HCT116 (cell line): ENCODE measurements around the gene UBA6. TPM values are rescaled to one million over a fixed set of nuclear protein-coding genes. Genes with fewer than 3 reads are reported as not detected.

Experiments used
- ATAC-seq: fragments of 200-7000 bp; cut with Tn5 transposase; 2 replicates; pipeline ENCODE4 v1.9.1; 2020; ENCODE audit warnings: mild to moderate bottlenecking, moderate library complexity
- BruUV-seq: library from RNA; stranded (reverse); fragments of 400-500 nt; replicated peaks from 2 replicates; lab custom pipeline; 2021; lab: Mats Ljungman, UMichigan
- CTCF ChIA-PET: fragments of 300-600 bp; sonication (Branson Sonifier 250); formaldehyde crosslinking; loops from one replicate; lab custom pipeline; 2021; ENCODE audit warnings: antibody characterized with exemption; lab: Charles Lee
- POLR2A ChIA-PET: fragments of 300-600, 350-600 bp; sonication (Branson Sonifier 250); formaldehyde crosslinking; loops from one replicate; lab custom pipeline; 2021; ENCODE audit warnings: antibody characterized with exemption; lab: Charles Lee
- RAD21 ChIA-PET, 2 experiments: fragments of 300-600 bp; sonication (Branson Sonifier 250); formaldehyde crosslinking; loops; one replicate each; lab custom pipeline; 2023; ENCODE audit warnings: low total read pairs in 2 of 2; ENCODE audit not compliant: uncharacterized antibody in 2 of 2, unreplicated experiment in 2 of 2, low non-redundant PET in 1 of 2; lab: Charles Lee
- DNase-seq: peaks from one replicate; pipeline ENCODE4 v3.0.0-alpha.2; 2010; ENCODE audit warnings: low read depth, low spot score
- H2AFZ ChIP-seq: fragments of 200-600 bp; shearing (Covaris generic), sonication (generic); 2 replicates; pipeline ENCODE4 v1.6.1; 2017; ENCODE audit warnings: low read depth, mixed run types, mixed read lengths, antibody characterized with exemption, low read length; ENCODE audit not compliant: poor library complexity, severe bottlenecking
- H3K27ac ChIP-seq: 2 replicates; pipeline ENCODE4 v1.5.1; 2012; ENCODE audit warnings: low read depth, low read length
- H3K27me3 ChIP-seq: fragments of 200-600 bp; sonication (generic); 2 replicates; pipeline ENCODE4 v1.6.1; 2016; ENCODE audit warnings: mixed run types, low read length, mixed read lengths; ENCODE audit not compliant: insufficient read depth
- H3K36me3 ChIP-seq, 2 experiments: fragments of 200-500 bp in 1 of 2; fragments of 200-600 bp in 1 of 2; sonication (Bioruptor generic) in 1 of 2; sonication (generic) in 1 of 2; 2 replicates each; pipeline versions ENCODE4 v1.5.1 to v1.6.1; 2014 to 2016; ENCODE audit warnings: low read length in 2 of 2, inconsistent platforms in 1 of 2, mixed read lengths in 1 of 2, mixed run types in 1 of 2; ENCODE audit not compliant: insufficient read depth in 2 of 2, control insufficient read depth in 1 of 2
- H3K4me1 ChIP-seq, 2 experiments: fragments of 200-600 bp in 1 of 2; sonication (generic) in 1 of 2; 2 replicates each; pipeline versions ENCODE4 v1.5.1 to v1.6.1; 2012 to 2017; ENCODE audit warnings: low read length in 2 of 2, inconsistent platforms in 1 of 2, mild to moderate bottlenecking in 1 of 2, mixed read lengths in 1 of 2, mixed run types in 1 of 2, moderate library complexity in 1 of 2; ENCODE audit not compliant: insufficient read depth in 2 of 2, control insufficient read depth in 1 of 2
- H3K4me2 ChIP-seq: fragments of 200-600 bp; sonication (generic); 2 replicates; pipeline ENCODE4 v1.6.1; 2017; ENCODE audit warnings: mixed run types, low read length, mixed read lengths
- H3K4me3 ChIP-seq, 2 experiments: fragments of 200-600 bp in 1 of 2; sonication (generic) in 1 of 2; replicated peaks in 1 of 2; 2 replicates each; pipeline ENCODE4 v1.5.1; 2011 to 2016; ENCODE audit warnings: low read length in 2 of 2, control low read depth in 1 of 2, low read depth in 1 of 2, mild to moderate bottlenecking in 1 of 2, mixed read lengths in 1 of 2, mixed run types in 1 of 2
- H3K79me2 ChIP-seq: fragments of 200-600 bp; sonication (generic); 2 replicates; pipeline ENCODE4 v1.6.1; 2017; ENCODE audit warnings: mild to moderate bottlenecking, mixed run types, low read length, moderate library complexity, mixed read lengths; ENCODE audit not compliant: insufficient read depth
- H3K9ac ChIP-seq: fragments of 200-600 bp; sonication (generic); 2 replicates; pipeline ENCODE4 v1.6.1; 2016; ENCODE audit warnings: low read length, mixed read lengths
- H3K9me2 ChIP-seq: fragments of 200-600 bp; sonication (generic), shearing (Covaris generic); 2 replicates; pipeline ENCODE4 v1.6.1; 2017; ENCODE audit warnings: mixed run types, mild to moderate bottlenecking, moderate library complexity; ENCODE audit not compliant: insufficient read depth
- H3K9me3 ChIP-seq, 2 experiments: fragments of 200-500 bp in 1 of 2; fragments of 200-600 bp in 1 of 2; sonication (Bioruptor generic) in 1 of 2; sonication (generic) in 1 of 2; 2 replicates each; pipeline ENCODE4 v1.6.1; 2014 to 2017; ENCODE audit warnings: low read length in 2 of 2, mixed read lengths in 2 of 2, inconsistent platforms in 1 of 2, low read depth in 1 of 2, mild to moderate bottlenecking in 1 of 2, mixed run types in 1 of 2, moderate library complexity in 1 of 2; ENCODE audit not compliant: control insufficient read depth in 1 of 2, insufficient read depth in 1 of 2
- H4K20me1 ChIP-seq: fragments of 200-600 bp; sonication (generic), shearing (Covaris generic); 2 replicates; pipeline ENCODE4 v1.6.1; 2017; ENCODE audit warnings: mixed run types, mild to moderate bottlenecking, moderate library complexity; ENCODE audit not compliant: insufficient read depth
- CBX3 ChIP-seq: IDR thresholded peaks from 2 replicates; pipeline ENCODE4 v1.6.1; 2012; ENCODE audit warnings: low read depth
- CEBPB ChIP-seq: IDR thresholded peaks from 2 replicates; pipeline ENCODE4 v1.6.1; 2012; ENCODE audit warnings: low read depth
- EGR1 ChIP-seq: IDR thresholded peaks from 2 replicates; pipeline ENCODE4 v1.6.1; 2012; ENCODE audit warnings: low read depth
- EZH2 ChIP-seq: fragments of 200-600 bp; sonication (generic); IDR thresholded peaks from 2 replicates; pipeline ENCODE4 v1.6.1; 2017; ENCODE audit warnings: antibody characterized with exemption, mixed run types
- FOSL1 ChIP-seq: IDR thresholded peaks from 2 replicates; pipeline ENCODE4 v1.6.1; 2012; ENCODE audit warnings: low read depth
- POLR2A ChIP-seq: IDR thresholded peaks from 2 replicates; pipeline ENCODE4 v1.7.0; 2011; ENCODE audit warnings: borderline replicate concordance; ENCODE audit not compliant: insufficient read depth, insufficient read length; ENCODE audit errors: extremely low read depth
- SIN3A ChIP-seq: IDR thresholded peaks from 2 replicates; pipeline ENCODE4 v1.6.1; 2012; ENCODE audit warnings: low read depth
- SP1 ChIP-seq: IDR thresholded peaks from 2 replicates; pipeline ENCODE4 v1.6.1; 2012; ENCODE audit warnings: low read depth
- SRF ChIP-seq: IDR thresholded peaks from 2 replicates; pipeline ENCODE4 v1.6.1; 2012; ENCODE audit warnings: low read depth
- TCF7L2 ChIP-seq: IDR thresholded peaks from 2 replicates; pipeline ENCODE4 v1.7.0; 2011; ENCODE audit warnings: borderline replicate concordance, inconsistent platforms; ENCODE audit not compliant: insufficient read depth, insufficient read length; ENCODE audit errors: extremely low read depth
- YY1 ChIP-seq: IDR thresholded peaks from 2 replicates; pipeline ENCODE4 v1.6.1; 2011; ENCODE audit warnings: low read length, low read depth, moderate library complexity, mild to moderate bottlenecking; ENCODE audit not compliant: insufficient replicate concordance; ENCODE audit errors: extremely low read depth
- ZFX ChIP-seq: fragments of 450-650 bp; IDR thresholded peaks from 2 replicates; pipeline ENCODE4 v1.6.1; 2017
- ZNF274 ChIP-seq: fragments of 200-500 bp; sonication (Bioruptor generic); IDR thresholded peaks from 2 replicates; pipeline ENCODE4 v1.6.1; 2014; ENCODE audit warnings: mild to moderate bottlenecking, low read depth, low read length, inconsistent platforms
- intact Hi-C: fragments of 100-400 bp; cut with micrococcal nuclease; formaldehyde crosslinking; loops from 2 replicates; pipeline ENCODE4 v1.10.0; 2022
- total RNA-seq: library from RNA; stranded (reverse); gene quantifications from one replicate; pipeline ENCODE4 v1.2.1, GENCODE V29; 2021; ENCODE audit not compliant: unreplicated experiment
- TF ChIP-seq, protein P1 (sequence below): IDR thresholded peaks from 2 replicates; pipeline ENCODE4 v1.6.1; 2012
- TF ChIP-seq, protein P2 (sequence below): IDR thresholded peaks from 2 replicates; pipeline ENCODE4 v1.6.1; 2012; ENCODE audit warnings: low read depth
- TF ChIP-seq, protein P3 (sequence below): IDR thresholded peaks from 2 replicates; pipeline ENCODE4 v1.6.1; 2012
- TF ChIP-seq, protein P4 (sequence below), 3 experiments: fragments of 200-600 bp in 1 of 3; sonication (generic) in 1 of 3; IDR thresholded peaks in 2 of 3; conservative IDR thresholded peaks in 1 of 3; 2 replicates each; pipeline ENCODE4 v1.5.1; 2012 to 2017; ENCODE audit warnings: low read depth in 2 of 3, low read length in 2 of 3, antibody characterized with exemption in 1 of 3, borderline replicate concordance in 1 of 3, control low read depth in 1 of 3, mild to moderate bottlenecking in 1 of 3, mixed read lengths in 1 of 3, mixed run types in 1 of 3, moderate library complexity in 1 of 3; ENCODE audit not compliant: insufficient read depth in 1 of 3

Gene UBA6
- total RNA-seq, 1 experiment from 2014 or later = 98.9 TPM

DNA sequence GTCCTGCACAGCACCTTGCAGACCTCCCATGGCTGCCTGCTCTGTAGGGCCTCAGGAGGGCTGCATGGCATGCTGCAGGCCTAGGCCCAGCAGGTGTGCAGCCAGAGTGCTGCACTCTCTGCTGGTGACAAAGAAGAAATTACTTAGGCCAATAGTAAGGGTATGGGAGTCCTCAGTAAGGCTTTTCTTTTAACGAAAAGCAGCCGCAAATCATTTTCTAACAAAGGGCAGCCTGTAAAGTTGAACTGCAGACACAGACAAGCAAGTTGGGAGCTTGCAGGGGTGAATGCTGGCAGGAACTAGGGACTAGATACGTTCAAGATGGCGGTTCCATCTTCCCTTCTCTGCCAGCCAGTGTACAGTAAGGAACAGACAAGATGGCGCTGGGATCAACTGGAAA lies 22.4 kb upstream of the UBA6 start:
- DNase-seq (no peak), ATAC-seq (no peak)
- H3K4me2 ChIP-seq = no peak overlapping the region; the same call in 1 of the 2 replicates
- H3K27ac ChIP-seq = no peak overlapping the region
- H3K4me3 ChIP-seq = no peak overlapping the region
- H4K20me1 ChIP-seq = no peaks in the 10 kb centered on the region
- H3K9ac ChIP-seq = no peak overlapping the region
- no peaks in the 10 kb centered on the region for H3K27me3 ChIP-seq
- H3K79me2 ChIP-seq = no peaks in the 10 kb centered on the region
- intact Hi-C loops = no loop called here
- H3K9me3 ChIP-seq = no peaks in the 10 kb centered on the region; a peak in 1 of 4 replicates
- H2AFZ ChIP-seq = no peak overlapping the region
- POLR2A ChIA-PET = no interaction called here
- TF ChIP-seq EGR1 (no peak), SRF (no peak), SP1 (no peak), ZFX (no peak), TCF7L2 (no peak), POLR2A (no peak), CBX3 (no peak), CEBPB (no peak), ZNF274 (no peak), YY1 (no peak), EZH2 (no peak), SIN3A (no peak), FOSL1 (no peak)
- TF ChIP-seq, protein P1, sequence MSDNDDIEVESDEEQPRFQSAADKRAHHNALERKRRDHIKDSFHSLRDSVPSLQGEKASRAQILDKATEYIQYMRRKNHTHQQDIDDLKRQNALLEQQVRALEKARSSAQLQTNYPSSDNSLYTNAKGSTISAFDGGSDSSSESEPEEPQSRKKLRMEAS = no peak
- TF ChIP-seq, protein P2, sequence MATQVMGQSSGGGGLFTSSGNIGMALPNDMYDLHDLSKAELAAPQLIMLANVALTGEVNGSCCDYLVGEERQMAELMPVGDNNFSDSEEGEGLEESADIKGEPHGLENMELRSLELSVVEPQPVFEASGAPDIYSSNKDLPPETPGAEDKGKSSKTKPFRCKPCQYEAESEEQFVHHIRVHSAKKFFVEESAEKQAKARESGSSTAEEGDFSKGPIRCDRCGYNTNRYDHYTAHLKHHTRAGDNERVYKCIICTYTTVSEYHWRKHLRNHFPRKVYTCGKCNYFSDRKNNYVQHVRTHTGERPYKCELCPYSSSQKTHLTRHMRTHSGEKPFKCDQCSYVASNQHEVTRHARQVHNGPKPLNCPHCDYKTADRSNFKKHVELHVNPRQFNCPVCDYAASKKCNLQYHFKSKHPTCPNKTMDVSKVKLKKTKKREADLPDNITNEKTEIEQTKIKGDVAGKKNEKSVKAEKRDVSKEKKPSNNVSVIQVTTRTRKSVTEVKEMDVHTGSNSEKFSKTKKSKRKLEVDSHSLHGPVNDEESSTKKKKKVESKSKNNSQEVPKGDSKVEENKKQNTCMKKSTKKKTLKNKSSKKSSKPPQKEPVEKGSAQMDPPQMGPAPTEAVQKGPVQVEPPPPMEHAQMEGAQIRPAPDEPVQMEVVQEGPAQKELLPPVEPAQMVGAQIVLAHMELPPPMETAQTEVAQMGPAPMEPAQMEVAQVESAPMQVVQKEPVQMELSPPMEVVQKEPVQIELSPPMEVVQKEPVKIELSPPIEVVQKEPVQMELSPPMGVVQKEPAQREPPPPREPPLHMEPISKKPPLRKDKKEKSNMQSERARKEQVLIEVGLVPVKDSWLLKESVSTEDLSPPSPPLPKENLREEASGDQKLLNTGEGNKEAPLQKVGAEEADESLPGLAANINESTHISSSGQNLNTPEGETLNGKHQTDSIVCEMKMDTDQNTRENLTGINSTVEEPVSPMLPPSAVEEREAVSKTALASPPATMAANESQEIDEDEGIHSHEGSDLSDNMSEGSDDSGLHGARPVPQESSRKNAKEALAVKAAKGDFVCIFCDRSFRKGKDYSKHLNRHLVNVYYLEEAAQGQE = no peak
- TF ChIP-seq, protein P3, sequence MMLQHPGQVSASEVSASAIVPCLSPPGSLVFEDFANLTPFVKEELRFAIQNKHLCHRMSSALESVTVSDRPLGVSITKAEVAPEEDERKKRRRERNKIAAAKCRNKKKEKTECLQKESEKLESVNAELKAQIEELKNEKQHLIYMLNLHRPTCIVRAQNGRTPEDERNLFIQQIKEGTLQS = no peak
- TF ChIP-seq, protein P4, sequence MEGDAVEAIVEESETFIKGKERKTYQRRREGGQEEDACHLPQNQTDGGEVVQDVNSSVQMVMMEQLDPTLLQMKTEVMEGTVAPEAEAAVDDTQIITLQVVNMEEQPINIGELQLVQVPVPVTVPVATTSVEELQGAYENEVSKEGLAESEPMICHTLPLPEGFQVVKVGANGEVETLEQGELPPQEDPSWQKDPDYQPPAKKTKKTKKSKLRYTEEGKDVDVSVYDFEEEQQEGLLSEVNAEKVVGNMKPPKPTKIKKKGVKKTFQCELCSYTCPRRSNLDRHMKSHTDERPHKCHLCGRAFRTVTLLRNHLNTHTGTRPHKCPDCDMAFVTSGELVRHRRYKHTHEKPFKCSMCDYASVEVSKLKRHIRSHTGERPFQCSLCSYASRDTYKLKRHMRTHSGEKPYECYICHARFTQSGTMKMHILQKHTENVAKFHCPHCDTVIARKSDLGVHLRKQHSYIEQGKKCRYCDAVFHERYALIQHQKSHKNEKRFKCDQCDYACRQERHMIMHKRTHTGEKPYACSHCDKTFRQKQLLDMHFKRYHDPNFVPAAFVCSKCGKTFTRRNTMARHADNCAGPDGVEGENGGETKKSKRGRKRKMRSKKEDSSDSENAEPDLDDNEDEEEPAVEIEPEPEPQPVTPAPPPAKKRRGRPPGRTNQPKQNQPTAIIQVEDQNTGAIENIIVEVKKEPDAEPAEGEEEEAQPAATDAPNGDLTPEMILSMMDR (IDR thresholded peaks at IDR 0.05 in 2 of 3, conservative IDR thresholded peaks at IDR 0.05 in 1 of 3; ENCODE audit: borderline replicate concordance in 1 of 3, insufficient read depth in 1 of 3, low read depth in 2 of 3, low read length in 2 of 3) = no peak
- BruUV-seq = no TSS peak
- CTCF ChIA-PET = interaction anchor here (1.4 kb wide), 1 partner anchor 23 kb away, joined by 4 read pairs; no protein-coding TSS in a partner anchor
- H3K4me1 ChIP-seq = peaks cover 14 to 50% of the 10 kb centered on the region in 2 experiments
- RAD21 ChIA-PET = no interaction called here
- no peaks in the 10 kb centered on the region for H3K36me3 ChIP-seq
- no peaks in the 10 kb centered on the region for H3K9me2 ChIP-seq
